Heart right ventricle (tissue), 12 donors: ENCODE measurements around the gene SV2A. TPM values are rescaled to one million over a fixed set of nuclear protein-coding genes. Genes with fewer than 3 reads are reported as not detected.

ENCODE experiments used
- polyA plus RNA-seq, 2 donors: library from polyadenylated mRNA; stranded (reverse); fragments of 200-250 nt; gene quantifications; one replicate each; pipeline ENCODE4 v1.2.3, GENCODE V29; 2013
- total RNA-seq, 10 donors: library from RNA; stranded (reverse); fragmentation: NEBNext Ultra II Directional in 3 of 10; extraction: Animal tissue kit (Norgen Biotek cat#: 25700) in 3 of 10; gene quantifications; one replicate each; pipeline versions ENCODE4 v1.2.1 to v1.2.4, GENCODE V29; 2021 to 2023
- donor health status: ischemic (EF 13 %, LVEDD 7.1; RV severe dilation, severe dysfunction).
- donor health status: healthy with polysubstance abuse.
- donor health status: DM: no; HTN: yes; CAD: no.
- donor health status: DM: no; HTN: no; CAD: no.
- donor health status: ischemic (EF 25% LVEDD 6.9; RV normal size, moderate dysfunction).
- donor health status: ischemic (EF 25% LVEDD 5.7; RV mildly dilated, moderate dysfunction).
- donor health status: healthy.
- donor health status: nonischemic (EF 11% LVEDD 7.7; RV severe dilation, severe dysfunction).
- donor health status: DM: yes; HTN: yes; CAD: no.
- donor health status: PGD.
- donor health status: ischemic (EF 29% LVEDD 5.4; RV normal size, mild dysfunction).
- donor health status: nonischemic (EF 23%, LVEDD 6.1; RV moderate dilation, normal function).

Gene SV2A
- total and polyA plus RNA-seq, 12 donors = 0.14 to 0.68 (median 0.37) TPM

Other genes starting within 250 kb of the SV2A start
- 10 to 100 TPM in 1 of 10 donors, 1 to 10 TPM in 7, under 1 TPM in 1, not detected in 1; 0.42 to 17.8 (median 1.3) TPM for gene FCGR1A, start 135.2 kb downstream of the SV2A start, total RNA-seq
- gene FCGR1A, start 135.2 kb downstream of the SV2A start, polyA plus RNA-seq = 1 to 10 TPM; 3.4 to 5.5 TPM
- gene BOLA1, start 18.3 kb downstream of the SV2A start, total RNA-seq = 10 to 100 TPM; 12.9 to 20.0 (median 15.8) TPM
- 10 to 100 TPM; 22.7 to 33.6 TPM for gene BOLA1, start 18.3 kb downstream of the SV2A start, polyA plus RNA-seq
- 10 to 100 TPM; 19.8 to 31.9 (median 26.2) TPM for gene SF3B4, start 10.0 kb upstream of the SV2A start, total RNA-seq
- 10 to 100 TPM; 12.6 to 20.3 TPM for gene SF3B4, start 10.0 kb upstream of the SV2A start, polyA plus RNA-seq
- 1 to 10 TPM in 9 of 10 donors, under 1 TPM in 1; 0.95 to 5.3 (median 2.5) TPM for gene MTMR11, start 19.0 kb upstream of the SV2A start, total RNA-seq
- gene MTMR11, start 19.0 kb upstream of the SV2A start, polyA plus RNA-seq = 1 to 10 TPM; 1.9 to 5.3 TPM
- gene OTUD7B, start 92.9 kb upstream of the SV2A start, total RNA-seq = 10 to 100 TPM; 22.7 to 34.4 (median 28.9) TPM
- 1 to 10 TPM; 3.1 to 7.7 TPM for gene OTUD7B, start 92.9 kb upstream of the SV2A start, polyA plus RNA-seq
- 10 to 100 TPM; 41.5 to 73.6 (median 51.9) TPM for gene VPS45, start 149.9 kb upstream of the SV2A start, total RNA-seq
- gene VPS45, start 149.9 kb upstream of the SV2A start, polyA plus RNA-seq = 10 to 100 TPM; 26.6 to 31.0 TPM
- 10 to 100 TPM; 29.3 to 82.3 (median 56.8) TPM for gene PLEKHO1, start 232.1 kb upstream of the SV2A start, total RNA-seq
- 100 to 1,000 TPM; 215 to 221 TPM for gene PLEKHO1, start 232.1 kb upstream of the SV2A start, polyA plus RNA-seq